GM13976 (cell line): ENCODE measurements around the gene ENOX2.

Source experiments
- DNase-seq: peaks from one replicate; pipeline ENCODE4 v3.0.0; 2012; ENCODE audit warnings: low spot score
- CTCF ChIP-seq: IDR thresholded peaks from 2 replicates; pipeline ENCODE4 v1.5.1; 2012; ENCODE audit warnings: borderline replicate concordance, mild to moderate bottlenecking; ENCODE audit not compliant: insufficient read depth; ENCODE audit errors: extremely low read depth, missing control alignments, control extremely low read depth
- in situ Hi-C: fragments of 300-500 bp; cut with MboI; formaldehyde crosslinking; loops from one replicate; pipeline ENCODE4 v1.12.0; 2022; ENCODE audit warnings: low sequenced_read_pairs, mixed read lengths, inconsistent platforms; ENCODE audit not compliant: unreplicated experiment

Gene ENOX2

DNA sequence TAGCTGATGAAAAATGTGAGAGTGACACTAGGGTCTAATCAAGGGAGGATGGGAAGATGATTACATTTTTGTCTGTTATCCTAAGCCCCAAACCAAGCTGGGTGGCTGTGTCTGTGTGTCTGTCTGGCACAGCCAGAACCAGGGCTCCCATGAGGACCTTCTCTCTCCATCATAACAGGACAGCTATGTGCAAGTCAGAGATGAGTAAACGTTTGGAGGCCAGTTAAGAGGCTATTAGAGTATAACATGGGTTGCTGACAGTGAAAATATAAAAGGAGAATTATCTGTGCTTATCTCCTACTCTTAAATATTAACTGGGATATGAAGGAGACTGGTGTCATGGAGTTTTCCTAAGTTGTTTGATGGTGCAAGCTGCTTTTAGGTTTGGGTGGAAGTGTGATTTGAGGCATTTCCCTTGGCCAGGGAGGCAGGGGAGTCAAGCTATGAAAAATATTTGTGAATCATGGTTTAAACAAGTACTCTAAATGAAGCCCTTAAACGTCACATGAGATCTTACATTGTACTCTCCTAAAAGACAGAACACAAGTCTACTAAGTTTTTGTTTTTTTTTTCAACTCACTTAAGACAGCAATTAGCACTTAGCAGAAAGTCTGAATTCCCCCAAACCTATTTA is 156.2 kb downstream of the ENOX2 start:
- no peak for DNase-seq
- TF ChIP-seq CTCF, result no peak
- in situ Hi-C loops, result no loop called here

- DNase-seq, result no peak
- TF ChIP-seq CTCF, result no peak
- in situ Hi-C loops, result no loop called here
Measured at GRCh38 chrX:130746077-130746476, 156.9 kb downstream of the ENOX2 start.

DNA sequence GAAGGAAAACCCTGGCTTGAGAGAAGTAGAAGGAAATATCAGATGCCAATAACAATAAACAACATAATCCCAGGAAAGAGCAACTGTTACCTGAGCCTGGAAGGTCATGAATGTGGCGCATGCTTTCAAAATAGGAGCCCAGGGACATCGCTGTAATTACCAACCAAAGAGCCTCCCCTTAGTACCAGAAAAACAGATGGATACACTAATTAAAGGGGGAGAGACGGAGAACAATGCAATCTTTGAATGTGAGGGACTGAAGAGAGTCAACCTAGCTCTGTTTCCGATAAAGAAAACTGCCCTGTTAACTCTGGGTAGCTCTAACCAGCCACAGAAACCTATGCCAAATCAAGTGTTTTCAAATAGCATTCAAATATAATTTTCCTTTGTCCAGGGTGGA is 161.4 kb downstream of the ENOX2 start:
- DNase-seq, result no peak
- no peak for TF ChIP-seq CTCF

DNA sequence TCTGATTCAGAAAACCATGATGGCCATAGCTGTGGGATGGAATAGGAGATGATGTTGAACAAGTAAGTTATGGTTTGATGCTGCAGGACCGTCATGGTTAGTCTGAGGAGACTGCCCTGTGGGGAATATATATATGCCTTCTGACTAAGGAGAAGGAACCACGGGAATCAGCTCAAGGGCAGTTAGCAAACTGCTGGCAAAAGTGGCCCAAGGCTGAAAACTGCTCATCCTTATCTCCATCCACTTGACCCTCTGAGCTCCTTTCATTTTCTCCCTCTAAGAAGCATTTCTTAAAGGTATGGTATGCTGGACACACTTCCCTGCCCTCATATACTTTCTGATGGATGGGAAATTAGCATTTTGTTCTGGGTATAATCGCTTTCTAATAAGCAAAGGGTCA is 161.9 kb downstream of the ENOX2 start:
- in situ Hi-C loops, result no loop called here
- DNase-seq, result no peak
- TF ChIP-seq CTCF, result no peak

More for the DNA sequence above, 161.4 kb downstream of the ENOX2 start:
- in situ Hi-C loops, result no loop called here

DNA sequence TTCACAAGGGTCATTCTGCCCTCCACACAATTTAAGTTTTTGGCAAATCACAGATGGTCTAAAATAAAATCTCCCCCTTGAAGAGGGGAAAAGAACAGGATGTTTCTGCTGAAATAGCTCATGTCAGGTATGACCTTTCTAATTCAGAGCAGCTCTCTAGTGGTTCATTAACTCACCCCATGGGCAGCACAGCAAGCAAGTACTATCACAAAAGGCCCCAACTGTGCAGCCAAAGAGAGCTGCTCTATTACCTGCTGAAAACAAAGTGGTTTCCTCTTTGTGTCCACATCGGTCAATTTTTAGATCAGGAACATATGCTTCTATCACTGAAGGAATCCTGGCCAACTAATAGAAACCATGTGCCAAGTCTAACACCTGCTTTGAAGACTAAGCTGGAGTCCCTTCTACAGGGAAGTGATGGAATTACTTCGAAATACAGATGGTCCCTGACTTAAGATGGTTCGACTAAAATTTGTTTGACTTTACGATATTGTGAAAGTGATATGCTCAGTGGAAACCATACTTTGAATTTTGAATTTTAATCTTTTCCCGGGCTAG is 164.3 kb downstream of the ENOX2 start:
- in situ Hi-C loops, result no loop called here
- no peak for TF ChIP-seq CTCF
- no peak for DNase-seq

DNA sequence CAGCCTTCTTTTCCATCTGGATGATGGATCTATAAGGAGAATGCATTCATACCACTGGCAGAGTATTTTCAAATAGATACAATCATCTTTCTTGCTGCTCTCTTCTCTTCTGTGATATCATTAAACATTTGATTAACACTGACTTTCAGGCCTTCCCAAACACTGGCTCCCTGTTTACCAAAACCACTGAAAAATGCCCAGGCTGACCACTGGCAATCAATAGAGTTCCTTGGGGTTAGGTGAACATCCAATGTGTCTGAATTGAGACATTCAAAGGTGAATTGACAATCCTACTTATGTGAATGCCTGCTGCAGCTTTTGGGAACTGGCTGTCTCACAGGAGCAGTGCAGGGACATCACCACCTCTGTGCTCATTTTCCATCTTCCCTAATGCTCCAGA is 168.3 kb downstream of the ENOX2 start:
- TF ChIP-seq CTCF, result no peak
- in situ Hi-C loops, result no loop called here

More for the DNA sequence above, 168.3 kb downstream of the ENOX2 start:
- DNase-seq, result no peak
